Measurements from ENCODE around the gene TRIM38.
"Not testable (repeated sequence)": the region's sequence is repeated elsewhere in the genome, so short reads cannot be mapped to it uniquely, and the experiment has no call there.

The TRIM38 gene

GRCh38 chr6:25997921-25998320 lies 35.3 kb downstream of the TRIM38 start:
- no peak overlapping the region for H3K4me3 ChIP-seq (ENCODE audit: low read length)
- TF ChIP-seq ZNF274 (IDR thresholded peaks at IDR 0.05; ENCODE audit: low read depth, low read length): no peak

GRCh38 chr6:25998379-25998778 lies 35.8 kb downstream of the TRIM38 start:
- no peak for TF ChIP-seq ZNF274 (IDR thresholded peaks at IDR 0.05; ENCODE audit: low read depth, low read length)
- H3K4me3 ChIP-seq (ENCODE audit: low read length): no peak overlapping the region

GRCh38 chr6:25999225-25999624 lies 36.6 kb downstream of the TRIM38 start:
- H3K4me3 ChIP-seq (ENCODE audit: low read length): not testable (repeated sequence)

- H3K4me3 ChIP-seq (ENCODE audit: low read length): no peak overlapping the region
- TF ChIP-seq ZNF274 (IDR thresholded peaks at IDR 0.05; ENCODE audit: low read depth, low read length): no peak
These were observed 38.0 kb downstream of the TRIM38 start for GRCh38 chr6:26000366-26001144.

GRCh38 chr6:26003102-26003694 lies 40.6 kb downstream of the TRIM38 start:
- no peak overlapping the region for H3K4me3 ChIP-seq (ENCODE audit: low read length)
- TF ChIP-seq ZNF274 (IDR thresholded peaks at IDR 0.05; ENCODE audit: low read depth, low read length): no peak

GRCh38 chr6:26006086-26006939 lies 43.7 kb downstream of the TRIM38 start:
- H3K4me3 ChIP-seq (ENCODE audit: low read length): no peak overlapping the region
- no peak for TF ChIP-seq ZNF274 (IDR thresholded peaks at IDR 0.05; ENCODE audit: low read depth, low read length)

GRCh38 chr6:26006940-26007305 lies 44.3 kb downstream of the TRIM38 start:
- H3K4me3 ChIP-seq (ENCODE audit: low read length): not testable (repeated sequence)

- TF ChIP-seq ZNF274 (IDR thresholded peaks at IDR 0.05; ENCODE audit: low read depth, low read length): no peak
- H3K4me3 ChIP-seq (ENCODE audit: low read length): no peak overlapping the region
These were observed 45.9 kb downstream of the TRIM38 start for GRCh38 chr6:26008470-26008869.

GRCh38 chr6:26009817-26010216 lies 47.2 kb downstream of the TRIM38 start:
- TF ChIP-seq ZNF274 (IDR thresholded peaks at IDR 0.05; ENCODE audit: low read depth, low read length): no peak
- H3K4me3 ChIP-seq (ENCODE audit: low read length): no peak overlapping the region

- TF ChIP-seq ZNF274 (IDR thresholded peaks at IDR 0.05; ENCODE audit: low read depth, low read length): no peak
- H3K4me3 ChIP-seq (ENCODE audit: low read length): no peak overlapping the region
These were observed 49.5 kb downstream of the TRIM38 start for GRCh38 chr6:26012061-26012460.

GRCh38 chr6:26014386-26014785 lies 51.8 kb downstream of the TRIM38 start:
- H3K4me3 ChIP-seq (ENCODE audit: low read length): not testable (repeated sequence)

GRCh38 chr6:26016245-26016962 lies 53.8 kb downstream of the TRIM38 start:
- no peak overlapping the region for H3K4me3 ChIP-seq (ENCODE audit: low read length)
- TF ChIP-seq ZNF274 (IDR thresholded peaks at IDR 0.05; ENCODE audit: low read depth, low read length): no peak

- H3K4me3 ChIP-seq (ENCODE audit: low read length): peak overlapping the region; percentile 3; the same call in 1 of the 2 replicates
- TF ChIP-seq ZNF274 (IDR thresholded peaks at IDR 0.05; ENCODE audit: low read depth, low read length): no peak
These were observed 54.5 kb downstream of the TRIM38 start for GRCh38 chr6:26016963-26017631.

- TF ChIP-seq ZNF274 (IDR thresholded peaks at IDR 0.05; ENCODE audit: low read depth, low read length): no peak
- H3K4me3 ChIP-seq (ENCODE audit: low read length): peak overlapping the region; percentile 3; the same call in 1 of the 2 replicates
These were observed 55.0 kb downstream of the TRIM38 start for GRCh38 chr6:26017632-26017966.

All from GM08714 (cell line).